CD4-positive, alpha-beta T cell treated with Interferon alpha-2 for 1 hour (primary cell): ENCODE data around the gene NPIPB6.
A peak's percentile ranks its signal among the peaks of the same experiment; 100 is the strongest.

ENCODE experiments used
- DNase-seq, 2 donors: peaks; one replicate each; pipeline ENCODE4 v3.0.0-alpha.2; 2020 to 2022

NPIPB6 gene

DNA sequence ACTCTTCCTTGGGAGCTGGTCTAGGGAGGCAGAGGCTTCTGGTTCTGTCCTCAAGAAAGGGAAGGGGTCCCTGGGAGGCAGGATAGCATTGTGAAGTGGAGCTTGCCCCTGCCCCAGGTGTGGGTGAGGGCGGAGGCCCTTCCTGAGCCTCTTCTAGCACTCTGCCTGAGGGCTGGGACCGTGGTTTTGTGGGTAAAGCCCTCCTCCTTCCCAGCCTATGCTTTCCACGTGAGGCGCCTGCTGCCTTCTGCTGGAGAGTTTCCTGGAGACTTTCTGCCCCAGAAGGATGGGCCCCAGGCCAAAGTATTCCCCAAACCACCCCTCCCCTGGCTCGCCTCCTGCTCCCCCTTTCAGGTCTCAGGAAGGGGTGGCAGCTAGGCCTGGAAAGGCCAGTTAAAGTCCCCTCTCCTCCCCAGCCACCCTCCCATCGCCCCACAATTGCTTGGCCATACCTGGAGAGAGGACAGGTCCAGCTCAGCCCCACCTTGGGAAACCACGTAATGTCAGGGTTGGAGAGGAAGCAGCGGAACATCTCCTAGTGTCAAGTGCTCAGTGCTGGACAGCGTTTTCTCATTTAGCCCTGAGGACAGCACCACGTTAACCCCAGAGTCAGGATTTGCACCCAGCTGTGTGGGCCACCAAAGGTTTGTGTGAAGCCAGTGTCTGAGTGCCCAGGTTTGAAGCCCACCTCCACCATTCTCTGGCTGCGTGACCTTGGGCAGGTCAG is 65.4 kb downstream of the NPIPB6 start:
- DNase-seq = peak in 1 of 2 donors; percentile 45

DNA sequence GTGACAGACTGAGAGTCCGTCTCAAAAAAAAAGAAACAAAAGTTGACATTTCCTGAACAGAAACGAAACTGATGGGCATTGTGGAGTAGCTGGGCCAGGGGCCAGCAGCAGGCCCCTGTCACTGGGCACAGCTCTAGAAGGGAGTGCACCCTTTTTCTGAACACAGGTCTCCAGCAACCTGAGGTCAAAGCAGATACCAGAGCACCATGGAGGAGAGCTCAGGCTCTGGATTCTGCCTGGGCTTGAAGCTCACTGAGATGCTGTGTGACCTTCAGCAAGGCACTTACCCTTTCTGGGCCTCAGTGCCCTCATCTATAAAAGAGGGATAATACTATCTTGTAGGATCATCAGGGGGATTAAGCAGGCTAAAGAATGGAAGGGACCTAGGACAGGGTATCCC is 66.0 kb downstream of the NPIPB6 start:
- DNase-seq = peak in 1 of 2 donors; percentile 40

DNA sequence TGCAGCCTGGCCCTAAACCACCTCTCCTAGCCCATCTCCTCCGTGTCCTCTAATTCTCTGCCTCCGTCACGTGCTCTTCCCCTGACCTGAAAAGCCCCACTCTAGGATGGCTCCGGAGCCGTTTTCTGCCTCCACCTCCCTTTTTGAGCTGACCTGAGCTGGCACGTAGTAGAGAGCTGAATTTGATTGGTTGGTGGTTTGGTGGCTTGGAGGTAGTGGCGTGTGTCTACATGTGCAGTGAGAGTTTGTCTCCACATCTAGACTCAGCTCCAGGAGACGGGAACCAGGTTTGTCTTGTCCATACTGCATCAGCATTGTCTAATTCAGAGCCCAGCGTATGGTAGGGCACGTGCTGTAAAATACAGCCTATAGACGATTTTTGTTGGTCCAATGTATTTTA is 68.0 kb downstream of the NPIPB6 start:
- DNase-seq = no peak

DNA sequence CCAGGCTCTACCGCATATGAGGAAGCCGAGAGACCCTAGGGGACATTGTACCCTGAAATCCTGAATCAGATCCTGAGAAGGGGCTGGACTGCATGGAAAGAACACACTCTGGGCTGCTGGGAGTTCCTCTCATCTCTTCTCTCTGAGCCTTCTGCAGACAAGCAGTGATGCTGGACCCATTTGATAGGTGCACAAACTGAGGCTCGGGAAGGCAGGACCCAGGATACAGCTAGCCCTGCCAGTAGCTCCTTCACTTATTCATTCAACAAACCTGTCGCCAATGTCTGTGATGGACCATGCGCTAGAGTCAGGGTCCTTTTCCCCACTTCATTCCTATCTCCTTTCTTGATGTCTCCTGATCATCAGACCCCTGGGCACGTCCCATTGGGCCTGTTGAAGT is 69.1 kb downstream of the NPIPB6 start:
- DNase-seq = no peak

DNA sequence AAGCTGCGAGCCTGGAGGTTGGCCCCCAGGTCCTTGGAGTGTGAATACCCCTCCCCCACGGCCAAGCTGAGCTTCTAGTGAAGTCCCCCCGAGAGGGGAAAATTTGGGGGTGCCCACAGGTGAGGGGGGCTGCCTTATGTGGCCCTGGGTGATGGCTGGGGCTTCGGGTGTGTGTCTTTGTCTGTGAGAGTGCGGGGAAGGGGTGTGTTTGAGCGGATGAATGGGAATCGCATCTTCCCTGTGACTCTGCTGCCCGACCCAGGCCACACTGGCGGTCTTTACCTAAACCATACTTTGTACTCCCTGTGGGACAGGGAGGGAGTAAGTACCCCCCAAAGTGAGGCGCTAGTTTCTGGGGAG is 69.7 kb downstream of the NPIPB6 start:
- no peak for DNase-seq

DNA sequence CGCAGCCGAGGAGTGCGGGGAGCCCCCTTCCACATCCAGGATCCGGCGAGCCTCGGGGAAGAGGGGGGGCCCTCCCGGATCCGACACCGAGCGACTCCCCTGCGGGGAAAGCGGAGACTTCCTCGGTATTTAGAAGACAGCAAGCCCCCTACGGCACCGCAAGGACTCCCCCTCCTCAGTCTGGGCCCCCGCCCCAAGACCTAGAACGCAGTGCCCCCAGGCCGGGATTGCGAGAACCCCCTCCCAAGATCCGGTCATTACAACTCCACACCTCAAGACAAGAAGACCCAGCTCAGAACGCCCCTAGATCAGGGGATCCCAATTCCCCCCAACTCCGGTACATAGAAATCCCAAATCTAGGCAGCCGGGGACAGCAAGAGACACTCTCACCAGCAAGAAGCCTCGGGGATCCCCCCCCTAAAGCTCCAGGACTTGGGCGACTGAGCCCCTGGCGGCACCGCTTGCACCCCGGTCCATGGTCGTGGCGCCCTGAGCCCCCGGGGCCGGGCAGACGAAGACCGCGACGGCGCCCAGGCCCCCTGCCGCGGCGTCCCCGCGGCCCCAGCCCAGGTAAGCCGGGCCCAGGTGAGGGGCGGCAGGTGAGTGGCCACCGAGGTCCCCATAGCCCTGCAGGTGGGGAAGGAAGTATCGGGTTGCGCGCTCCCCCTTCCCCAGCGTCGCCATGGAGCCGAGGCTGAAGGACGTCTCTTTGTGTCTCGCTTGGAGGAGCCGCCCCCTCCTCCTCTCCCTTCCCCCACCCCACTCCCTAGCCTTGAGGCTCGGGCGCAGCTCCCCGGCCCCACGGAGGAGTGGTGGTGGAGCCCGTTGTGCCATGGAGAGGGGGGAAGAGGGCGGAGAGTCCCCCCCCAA is 70.3 kb downstream of the NPIPB6 start:
- DNase-seq = peak in 1 of 2 donors; percentile 37
